HK-2 (cell line): ENCODE data around the gene SERPIND1.
"Not testable (repeated sequence)": the region's sequence is repeated elsewhere in the genome, so short reads cannot be mapped to it uniquely, and the experiment has no call there.

ENCODE experiments used
- DNase-seq: peaks from one replicate; pipeline ENCODE4 v3.0.0-alpha.2; 2018; ENCODE audit not compliant: unreplicated experiment

Gene SERPIND1

GRCh38 chr22:20815477-20816050 lies 41.7 kb downstream of the SERPIND1 start:
- no peak for DNase-seq

- DNase-seq, result no peak
Measured at GRCh38 chr22:20816559-20816958, 42.6 kb downstream of the SERPIND1 start.

GRCh38 chr22:20818471-20818870 lies 44.6 kb downstream of the SERPIND1 start:
- no peak for DNase-seq

GRCh38 chr22:20819471-20819870 lies 45.6 kb downstream of the SERPIND1 start:
- no peak for DNase-seq

GRCh38 chr22:20821717-20822239 lies 47.9 kb downstream of the SERPIND1 start:
- not testable (repeated sequence) for DNase-seq

- no peak for DNase-seq
Measured at GRCh38 chr22:20822240-20822639, 48.3 kb downstream of the SERPIND1 start.

GRCh38 chr22:20823264-20823663 lies 49.4 kb downstream of the SERPIND1 start:
- DNase-seq, result no peak

GRCh38 chr22:20825216-20825615 lies 51.3 kb downstream of the SERPIND1 start:
- DNase-seq, result not testable (repeated sequence)

GRCh38 chr22:20825624-20826023 lies 51.7 kb downstream of the SERPIND1 start:
- no peak for DNase-seq

GRCh38 chr22:20826373-20827152 lies 52.6 kb downstream of the SERPIND1 start:
- not testable (repeated sequence) for DNase-seq

GRCh38 chr22:20829491-20830134 lies 55.7 kb downstream of the SERPIND1 start:
- no peak for DNase-seq

- no peak for DNase-seq
Measured at GRCh38 chr22:20833225-20833665, 59.3 kb downstream of the SERPIND1 start.

GRCh38 chr22:20834206-20834605 lies 60.3 kb downstream of the SERPIND1 start:
- no peak for DNase-seq

- no peak for DNase-seq
Measured at GRCh38 chr22:20834725-20835124, 60.8 kb downstream of the SERPIND1 start.
